GM19467 (cell line): ENCODE results near the gene C20orf204.

Experiments
- ATAC-seq: cut with Tn5 transposase; IDR thresholded peaks from one replicate; pipeline ENCODE4 v1.9.1; 2021; ENCODE audit warnings: mild to moderate bottlenecking, moderate library complexity; ENCODE audit not compliant: unreplicated experiment

Gene C20orf204

DNA sequence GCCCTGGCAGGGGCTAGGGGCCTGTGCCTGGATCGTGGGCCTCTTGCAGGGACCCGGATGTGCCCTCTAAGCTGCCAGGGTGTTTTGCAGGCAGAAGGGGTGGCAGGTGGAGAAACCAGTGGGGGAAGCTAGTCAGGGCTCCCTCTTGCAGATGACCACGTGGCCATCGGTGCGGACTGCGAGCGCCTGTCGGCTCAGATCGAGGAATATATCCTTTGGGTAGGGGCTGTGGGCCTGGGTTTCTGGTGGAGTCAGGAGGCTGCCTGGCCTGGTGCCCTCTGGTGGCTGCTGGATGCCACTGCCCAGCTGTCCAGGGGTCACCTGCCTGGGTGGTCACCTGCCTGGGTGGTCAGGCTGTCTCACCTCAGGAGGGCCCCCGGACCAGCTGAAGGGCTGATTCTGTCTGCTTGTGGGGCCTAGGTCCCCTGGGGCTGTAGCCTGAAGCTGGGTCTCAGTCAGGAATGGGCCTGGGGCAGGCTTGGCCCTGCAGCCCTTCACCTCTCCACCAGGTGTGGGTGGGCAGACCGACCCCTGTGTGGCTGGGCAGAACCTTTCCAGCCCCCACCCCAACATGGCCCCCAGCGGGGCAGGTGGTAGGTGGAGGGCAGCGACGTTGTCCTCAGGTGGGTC is 33.7 kb downstream of the C20orf204 start:
- ATAC-seq = no peak

DNA sequence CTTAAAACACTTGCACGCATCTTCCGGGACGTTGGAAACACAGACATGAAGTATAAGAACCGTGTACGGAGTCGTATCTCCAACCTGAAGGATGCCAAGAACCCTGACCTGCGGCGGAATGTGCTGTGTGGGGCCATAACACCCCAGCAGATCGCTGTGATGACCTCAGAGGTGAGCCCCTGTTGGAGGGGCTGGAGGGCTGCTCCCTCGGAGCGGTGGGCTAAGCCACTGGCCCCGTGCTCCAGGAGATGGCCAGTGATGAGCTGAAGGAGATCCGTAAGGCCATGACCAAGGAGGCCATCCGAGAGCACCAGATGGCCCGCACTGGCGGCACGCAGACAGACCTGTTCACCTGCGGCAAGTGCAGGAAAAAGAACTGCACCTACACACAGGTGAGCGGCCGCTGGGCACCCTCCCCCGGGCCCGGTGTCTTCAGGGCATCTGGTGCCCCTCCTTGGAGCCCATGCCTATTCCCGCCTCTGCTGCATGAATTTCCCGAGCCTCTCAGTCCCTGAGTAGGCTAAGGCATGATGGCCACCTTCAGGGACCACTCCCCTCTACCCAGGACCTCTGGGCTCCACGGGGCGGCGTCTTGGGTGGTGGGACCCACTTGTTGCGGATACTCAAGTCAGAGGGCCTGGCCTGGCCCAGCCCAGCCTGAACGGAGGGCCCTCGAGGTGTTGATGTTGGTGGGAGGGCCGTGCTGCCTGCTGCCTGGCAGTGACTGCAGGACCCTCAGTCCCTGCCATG is 34.4 kb downstream of the C20orf204 start:
- ATAC-seq = no peak

GRCh38 chr20:64071341-64072332 is 35.7 kb downstream of the C20orf204 start:
- no peak for ATAC-seq

DNA sequence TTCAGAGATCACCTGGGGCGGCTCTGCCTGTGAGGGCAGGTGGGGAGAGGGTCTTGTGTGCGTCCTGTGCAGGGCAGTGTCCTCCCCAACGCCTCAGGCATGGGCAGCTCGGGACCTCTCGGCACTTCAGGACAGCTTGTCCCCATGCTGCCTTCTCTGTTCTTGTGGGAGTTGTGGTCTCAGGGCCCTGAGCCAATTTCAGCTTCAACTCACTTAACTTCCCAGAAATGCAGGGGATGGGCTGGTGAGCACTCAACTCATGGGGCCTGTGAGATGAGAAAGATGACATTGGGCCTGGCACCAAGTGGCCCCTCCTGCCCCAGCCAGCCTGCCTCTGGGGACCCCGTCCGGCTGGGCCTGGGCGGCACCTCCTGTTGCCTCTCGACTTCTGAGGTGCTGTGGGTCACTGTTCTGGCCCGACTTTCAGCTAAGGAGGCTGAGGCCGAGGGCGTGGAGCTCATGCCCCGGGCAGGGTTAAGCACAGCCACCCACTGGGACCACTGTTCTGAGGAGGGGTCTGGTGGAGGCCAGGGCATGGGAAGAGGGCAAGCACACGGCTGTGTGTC is 36.6 kb downstream of the C20orf204 start:
- ATAC-seq = no peak

DNA sequence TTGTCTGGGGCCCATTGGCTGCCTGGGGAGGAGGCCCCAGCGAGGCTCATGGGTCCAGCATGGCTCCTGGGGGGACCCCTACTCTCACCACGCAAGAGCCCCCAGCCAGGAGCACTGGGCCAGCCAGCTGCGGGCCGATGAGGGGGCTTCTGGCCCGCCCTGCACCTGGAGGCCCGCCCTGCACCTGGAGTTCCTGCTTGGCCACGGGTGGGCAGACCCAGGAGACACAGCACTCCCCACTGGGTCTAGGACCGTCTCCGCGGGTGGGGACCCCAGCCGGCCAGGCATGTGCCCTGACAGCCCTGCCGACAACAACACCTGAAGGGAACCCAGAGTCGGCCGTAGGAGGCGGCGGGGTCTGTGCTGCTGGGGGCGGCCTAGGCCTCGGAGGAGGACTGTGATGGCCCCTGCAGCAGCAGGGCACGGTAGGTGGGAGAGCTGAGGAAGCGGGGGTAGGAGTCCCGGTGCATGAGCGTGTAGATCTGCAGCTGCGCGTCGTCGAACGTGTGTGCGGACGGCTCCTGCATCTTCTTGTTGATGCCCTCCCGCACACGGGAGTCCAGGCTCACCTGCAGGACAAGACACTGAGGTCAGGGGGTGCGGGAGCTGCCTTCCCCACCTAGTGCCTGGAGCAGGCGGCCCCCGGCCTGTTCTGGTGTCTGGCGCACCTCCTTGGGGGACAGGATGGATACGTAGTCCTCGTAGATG is 37.6 kb downstream of the C20orf204 start:
- ATAC-seq = no peak

DNA sequence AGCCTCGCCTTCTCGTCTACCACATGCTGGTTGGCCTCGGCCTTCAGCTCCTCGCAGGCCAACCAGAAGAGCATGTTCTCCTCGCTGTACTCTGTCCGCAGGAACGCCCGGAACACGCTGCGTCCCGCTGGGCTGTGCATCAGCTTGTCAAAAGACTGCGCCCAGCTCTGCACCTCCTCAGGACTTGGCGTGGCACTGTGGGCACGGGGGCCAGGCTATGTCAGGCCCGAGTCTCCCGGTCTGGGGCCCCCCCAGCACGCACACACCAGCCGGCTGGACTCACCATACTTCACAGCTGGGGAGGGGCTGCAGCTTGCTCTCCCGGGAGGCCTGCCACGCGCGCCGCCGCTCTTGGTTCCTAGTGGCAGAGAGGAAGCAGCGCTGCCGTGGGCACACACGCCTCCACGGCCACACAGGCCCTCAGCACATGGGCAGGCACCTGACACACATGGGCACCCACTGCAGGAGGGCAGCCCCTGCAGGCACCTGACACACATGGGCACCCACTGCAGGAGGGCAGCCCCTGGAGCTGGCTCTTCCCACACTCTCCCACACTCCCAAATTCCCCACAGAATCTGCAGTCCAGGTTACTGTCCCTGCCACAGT is 38.3 kb downstream of the C20orf204 start:
- no peak for ATAC-seq

- ATAC-seq = no peak
Observed at GRCh38 chr20:64074963-64075362, 39.0 kb downstream of the C20orf204 start.

DNA sequence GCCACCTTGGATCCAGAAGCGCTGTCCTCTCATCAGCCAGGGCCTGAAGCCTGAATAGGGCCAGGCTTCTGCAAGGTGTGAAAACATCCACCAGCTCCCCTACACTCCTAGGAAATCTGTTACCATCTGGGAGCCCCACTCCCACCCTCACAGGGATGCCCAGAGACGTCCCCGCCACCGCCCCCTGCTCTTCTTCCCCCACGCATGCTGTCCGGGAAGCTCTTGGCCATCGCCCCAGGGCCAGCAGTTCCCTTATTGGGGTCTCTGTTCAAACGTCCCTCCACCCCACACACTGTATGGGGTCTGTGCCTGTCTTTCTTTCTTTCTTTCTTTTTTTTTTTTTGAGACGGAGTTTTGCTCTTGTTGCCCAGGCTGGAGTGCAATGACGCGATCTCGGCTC is 39.6 kb downstream of the C20orf204 start:
- ATAC-seq = no peak

DNA sequence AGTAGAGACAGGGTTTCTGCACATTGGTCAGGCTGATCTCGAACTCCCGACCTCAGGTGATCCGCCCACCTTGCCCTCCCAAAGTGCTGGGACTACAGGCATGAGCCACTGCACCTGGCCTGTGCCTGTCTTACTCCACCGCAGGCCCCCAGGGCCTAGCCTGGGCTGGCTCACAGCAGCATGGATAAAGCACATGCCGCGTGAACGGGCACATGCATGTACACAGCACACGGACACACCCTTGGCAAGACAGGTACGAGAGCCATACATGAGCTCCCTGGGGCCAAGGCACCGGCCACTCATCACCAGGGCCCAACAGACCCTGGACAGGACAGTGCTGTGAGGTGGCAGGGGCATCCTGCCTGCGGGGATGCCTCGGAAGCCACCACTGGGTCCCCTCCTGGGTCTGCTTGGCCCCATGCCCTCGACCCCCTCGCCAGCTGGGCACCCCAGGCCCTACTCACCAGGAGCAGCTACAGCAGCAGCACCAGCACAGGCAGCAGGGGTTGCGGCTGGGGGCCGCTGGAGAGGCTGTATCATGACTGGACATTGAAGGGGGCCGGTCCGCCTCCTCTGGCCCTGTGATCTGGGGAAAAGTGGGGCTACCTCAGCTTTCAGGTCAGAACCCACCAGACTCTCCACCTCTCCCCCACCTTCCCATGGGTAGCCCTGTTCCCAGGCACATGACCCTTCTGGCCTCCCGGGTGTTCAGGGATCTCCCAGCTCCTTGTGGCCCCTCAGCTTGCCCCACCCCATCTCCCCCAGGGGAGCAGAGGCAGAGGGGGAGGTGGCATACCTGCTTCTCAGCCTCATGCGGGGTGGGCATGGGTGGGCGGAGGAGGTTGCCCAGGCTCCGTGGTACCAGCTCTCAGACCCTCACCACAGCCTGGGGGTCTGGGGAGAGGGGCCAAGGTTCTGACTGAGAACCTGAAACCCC is 40.3 kb downstream of the C20orf204 start:
- no peak for ATAC-seq

GRCh38 chr20:64077094-64077493 is 41.1 kb downstream of the C20orf204 start:
- no peak for ATAC-seq

DNA sequence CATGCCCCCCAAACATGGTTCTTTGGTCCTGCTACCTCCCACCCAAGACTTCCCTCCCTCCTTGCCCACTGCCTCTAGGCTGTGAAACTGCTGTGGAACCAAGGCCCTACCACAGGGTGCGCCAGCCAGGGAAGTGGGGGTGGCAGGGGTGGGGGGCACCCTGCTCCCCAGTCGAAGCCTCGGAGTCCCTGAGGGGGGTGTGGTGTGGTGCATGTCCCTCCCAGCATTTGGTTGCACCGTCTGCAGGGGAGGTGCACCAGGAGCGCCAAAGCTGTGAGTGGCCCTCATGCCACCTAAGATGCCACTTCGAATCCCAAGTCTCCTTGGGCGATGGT is 41.5 kb downstream of the C20orf204 start:
- ATAC-seq = no peak

GRCh38 chr20:64077876-64078551 is 42.0 kb downstream of the C20orf204 start:
- ATAC-seq = no peak

DNA sequence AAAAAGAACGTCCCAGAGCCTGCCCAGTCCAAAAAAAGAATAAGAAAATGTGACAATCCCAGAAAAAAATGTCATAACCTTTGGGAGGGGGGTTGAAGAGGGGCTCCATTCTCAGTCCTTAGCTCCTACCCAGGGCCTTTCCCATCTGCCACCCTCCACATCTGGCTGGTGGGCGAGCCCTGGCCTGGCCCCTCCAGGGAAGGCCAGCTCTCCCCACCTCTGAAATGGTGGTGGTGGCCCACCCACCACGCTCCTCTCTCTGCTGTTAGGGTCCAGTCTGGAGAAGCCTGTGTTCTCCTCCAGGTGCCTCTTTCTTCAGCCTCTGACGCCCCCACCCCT is 42.9 kb downstream of the C20orf204 start:
- no peak for ATAC-seq

- ATAC-seq = peak; percentile 35
Observed at GRCh38 chr20:64079273-64080012, 43.5 kb downstream of the C20orf204 start, which contains the start of gene RGS19. RGS19 (minus strand) TSS chr20:64079518; CDS start chr20:64076886, 2,632 bp downstream.

GRCh38 chr20:64080013-64080812 is 44.2 kb downstream of the C20orf204 start, which contains the start of gene OPRL1:
OPRL1 (plus strand) TSS chr20:64080082; CDS start chr20:64092721, 12,639 bp downstream.
- no peak for ATAC-seq

GRCh38 chr20:64080813-64081623 is 45.0 kb downstream of the C20orf204 start:
- ATAC-seq = no peak
